Gastroesophageal sphincter (tissue), 4 donors: Measurements from ENCODE around the gene FIGLA. TPM values are rescaled to one million over a fixed set of nuclear protein-coding genes. Genes with fewer than 3 reads are reported as not detected.

Experiments used
- ATAC-seq: fragments of 150-250 bp; one replicate; pipeline ENCODE4 v1.9.1; 2016; ENCODE audit warnings: mild to moderate bottlenecking, moderate library complexity
- H3K27ac ChIP-seq, 4 donors: fragments of 200-600 bp; sonication (generic) in 3 of 4; 1 replicate in 3 of 4; 2 replicates in 1 of 4; pipeline ENCODE4 v1.5.1; 2016 to 2019
- H3K27me3 ChIP-seq: fragments of 200-600 bp; sonication (generic); one replicate; pipeline ENCODE4 v1.5.1; 2019
- H3K36me3 ChIP-seq, 2 donors: fragments of 200-600 bp; sonication (generic); one replicate each; pipeline ENCODE4 v1.5.1; 2019; ENCODE audit warnings: control low read depth in 1 of 2
- H3K4me1 ChIP-seq, 3 donors: fragments of 200-600 bp; sonication (generic); 1 replicate in 2 of 3; 2 replicates in 1 of 3; pipeline ENCODE4 v1.5.1; 2016 to 2019; ENCODE audit warnings: control low read depth in 2 of 3
- H3K4me3 ChIP-seq, 2 donors: fragments of 200-600 bp; sonication (generic); one replicate each; pipeline ENCODE4 v1.5.1; 2019; ENCODE audit warnings: mild to moderate bottlenecking in 1 of 2, moderate library complexity in 1 of 2
- H3K9me3 ChIP-seq, 3 donors: fragments of 200-600 bp; sonication (generic); one replicate each; pipeline ENCODE4 v1.5.1; 2017 to 2019; ENCODE audit warnings: control low read depth in 2 of 3
- EP300 ChIP-seq: sonication (generic); formaldehyde crosslinking; IDR thresholded peaks from one replicate; pipeline ENCODE4 v1.6.1; 2017; ENCODE audit warnings: antibody characterized with exemption, mild to moderate bottlenecking
- POLR2A ChIP-seq, 2 donors: fragments of 450-650 bp; IDR thresholded peaks; one replicate each; pipeline ENCODE4 v1.6.1; 2017; ENCODE audit warnings: antibody characterized with exemption in 2 of 2, mild to moderate bottlenecking in 2 of 2, moderate library complexity in 1 of 2
- POLR2AphosphoS5 ChIP-seq: sonication (generic); formaldehyde crosslinking; IDR thresholded peaks from one replicate; pipeline ENCODE4 v1.6.1; 2017; ENCODE audit warnings: antibody characterized with exemption
- WGBS, 2 donors: methylation state at CpG; one replicate each; pipeline ENCODE4 v1.1.5; 2018; ENCODE audit warnings: low coverage in 1 of 2; 5-methylcytosine and 5-hydroxymethylcytosine counted together
- total RNA-seq, 4 donors: library from RNA; depleted of rRNA; stranded (reverse); fragments of >200 nt; gene quantifications; one replicate each; pipeline ENCODE4 v1.1.0, GENCODE V29; 2016
- TF ChIP-seq, protein P1 (sequence below), 4 experiments: fragments of 200-600 bp in 2 of 4; fragments of 450-650 bp in 2 of 4; sonication (generic) in 1 of 4; IDR thresholded peaks; one replicate each; pipeline ENCODE4 v1.5.1; 2017 to 2019; ENCODE audit warnings: antibody characterized with exemption in 4 of 4, mild to moderate bottlenecking in 2 of 4, moderate library complexity in 2 of 4

The FIGLA gene
- total RNA-seq, 4 donors from 2014 or later = not detected

DNA sequence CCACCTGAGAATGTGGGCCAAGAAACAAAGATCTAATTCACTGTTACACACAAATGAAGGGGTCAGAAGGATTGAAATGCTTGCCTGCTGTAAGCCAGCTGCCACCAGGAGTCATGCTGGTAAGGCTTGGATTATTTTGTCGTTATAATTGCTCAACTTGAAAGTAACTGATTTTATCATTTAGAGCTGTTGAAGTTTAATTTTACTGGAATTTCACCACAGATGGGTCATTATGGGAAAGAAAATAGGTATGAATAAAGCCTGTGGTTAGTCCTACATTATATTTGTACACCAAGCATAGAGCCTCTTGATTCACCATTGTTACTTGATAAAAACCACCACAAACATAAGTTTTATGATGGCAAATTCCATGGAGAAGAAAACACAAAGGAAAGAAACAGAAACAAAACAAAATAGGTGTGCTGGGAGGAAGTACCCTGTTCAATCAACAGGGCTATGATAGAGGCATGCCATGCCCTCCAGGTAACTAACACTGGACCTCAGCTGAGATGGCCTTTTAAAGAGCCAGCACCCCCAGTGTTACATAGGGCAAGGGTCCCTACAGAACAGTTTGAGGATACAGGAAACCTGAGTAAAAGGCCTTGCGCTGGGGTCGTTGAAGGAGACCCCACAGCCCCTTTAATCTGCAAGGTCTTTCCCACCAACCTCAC is 27.0 kb upstream of the FIGLA start:
- TF ChIP-seq POLR2A (IDR thresholded peaks at IDR 0.05) (no peak), POLR2AphosphoS5 (no peak), EP300 (no peak)
- TF ChIP-seq, protein P1, sequence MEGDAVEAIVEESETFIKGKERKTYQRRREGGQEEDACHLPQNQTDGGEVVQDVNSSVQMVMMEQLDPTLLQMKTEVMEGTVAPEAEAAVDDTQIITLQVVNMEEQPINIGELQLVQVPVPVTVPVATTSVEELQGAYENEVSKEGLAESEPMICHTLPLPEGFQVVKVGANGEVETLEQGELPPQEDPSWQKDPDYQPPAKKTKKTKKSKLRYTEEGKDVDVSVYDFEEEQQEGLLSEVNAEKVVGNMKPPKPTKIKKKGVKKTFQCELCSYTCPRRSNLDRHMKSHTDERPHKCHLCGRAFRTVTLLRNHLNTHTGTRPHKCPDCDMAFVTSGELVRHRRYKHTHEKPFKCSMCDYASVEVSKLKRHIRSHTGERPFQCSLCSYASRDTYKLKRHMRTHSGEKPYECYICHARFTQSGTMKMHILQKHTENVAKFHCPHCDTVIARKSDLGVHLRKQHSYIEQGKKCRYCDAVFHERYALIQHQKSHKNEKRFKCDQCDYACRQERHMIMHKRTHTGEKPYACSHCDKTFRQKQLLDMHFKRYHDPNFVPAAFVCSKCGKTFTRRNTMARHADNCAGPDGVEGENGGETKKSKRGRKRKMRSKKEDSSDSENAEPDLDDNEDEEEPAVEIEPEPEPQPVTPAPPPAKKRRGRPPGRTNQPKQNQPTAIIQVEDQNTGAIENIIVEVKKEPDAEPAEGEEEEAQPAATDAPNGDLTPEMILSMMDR (IDR thresholded peaks at IDR 0.05) = no peak
- no peaks in the 10 kb centered on the region for H3K9me3 ChIP-seq
- H3K27ac ChIP-seq = no peak overlapping the region
- H3K4me1 ChIP-seq = no peaks in the 10 kb centered on the region
- no peaks in the 10 kb centered on the region for H3K36me3 ChIP-seq
- H3K4me3 ChIP-seq = no peak overlapping the region
- no peak for ATAC-seq
- 75 to 100% methylated on average over 3 of the region's 3 CpGs for WGBS, 2 donors
- H3K27me3 ChIP-seq = peaks cover 45% of the 10 kb centered on the region

DNA sequence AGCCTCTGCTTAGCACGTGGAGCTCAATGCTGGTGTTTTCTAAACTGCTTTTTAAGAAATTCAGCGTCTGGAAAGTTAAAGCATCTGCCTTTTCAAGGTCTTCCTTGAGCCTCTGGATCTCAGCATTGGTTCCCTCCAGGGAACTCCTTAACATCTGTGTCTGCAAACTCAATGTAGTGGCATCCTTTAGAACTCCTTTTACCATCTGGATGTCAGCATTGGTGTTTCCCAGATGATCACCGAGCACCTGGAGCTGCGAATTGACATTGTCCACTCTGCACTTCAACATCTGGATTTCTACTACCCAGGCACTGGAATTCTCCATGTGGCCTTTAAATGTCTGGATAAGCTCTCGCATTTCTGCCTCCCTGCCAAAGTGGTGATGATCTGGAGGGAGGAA is 26.3 kb upstream of the FIGLA start:
- no peak for ATAC-seq

DNA sequence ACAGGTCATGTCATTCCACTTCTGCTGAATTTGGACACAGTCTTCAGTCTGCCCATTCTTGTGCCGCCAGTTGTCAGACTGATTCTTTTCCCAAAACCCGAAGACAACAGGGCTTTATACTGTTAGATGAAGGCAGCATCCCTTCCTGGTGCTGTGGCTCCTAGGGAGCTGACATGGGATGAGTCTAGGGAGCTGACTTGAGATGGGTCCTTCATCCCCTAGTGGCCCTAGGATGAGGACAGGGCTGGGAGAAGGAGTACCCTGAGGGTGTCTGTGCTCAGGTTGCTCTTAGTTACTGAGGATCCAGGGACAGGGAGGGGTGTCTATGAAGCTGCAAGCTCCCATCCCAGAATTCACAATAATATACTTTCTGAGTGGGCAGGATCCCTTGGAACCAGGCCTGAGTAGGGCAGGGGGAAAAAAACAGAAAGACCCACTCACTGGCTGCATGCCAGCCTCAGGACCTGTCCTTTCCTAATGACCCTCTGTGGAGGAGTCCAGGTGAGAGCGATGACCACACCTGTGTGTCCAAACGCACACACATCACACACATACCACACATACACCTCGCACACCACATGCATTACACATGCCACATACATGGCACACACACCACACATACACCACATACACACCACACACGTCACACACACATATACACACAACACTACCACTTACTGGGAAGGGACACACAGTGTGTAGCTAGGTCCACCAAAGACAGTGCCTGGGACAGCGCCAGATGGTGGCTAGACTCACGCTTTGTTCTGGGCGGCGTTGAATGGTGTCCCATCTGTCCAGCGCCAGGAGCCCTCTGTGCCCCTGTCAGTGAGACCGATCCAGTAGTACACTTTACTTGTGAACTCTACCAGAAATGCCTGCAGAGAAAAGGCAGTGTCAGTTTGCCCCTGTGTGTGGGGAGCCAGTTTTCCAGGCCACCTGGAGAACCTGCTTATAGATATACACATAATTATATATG is 18.8 kb upstream of the FIGLA start:
- TF ChIP-seq EP300 (no peak), POLR2AphosphoS5 (no peak), POLR2A (IDR thresholded peaks at IDR 0.05) (no peak)
- TF ChIP-seq, protein P1 (IDR thresholded peaks at IDR 0.05) = no peak

More for the DNA sequence above, 26.3 kb upstream of the FIGLA start:
- Histone ChIP-seq H3K36me3 (no peaks in the 10 kb centered on the region), H3K9me3 (no peaks in the 10 kb centered on the region), H3K4me3 (no peak overlapping the region), H3K4me1 (no peaks in the 10 kb centered on the region), H3K27ac (no peak overlapping the region), H3K27me3 (peaks cover 45% of the 10 kb centered on the region)
- 67 to 73% methylated on average over 1 to 4 of the region's 5 CpGs for WGBS, 2 donors
- TF ChIP-seq POLR2AphosphoS5 (no peak), EP300 (no peak), POLR2A (IDR thresholded peaks at IDR 0.05) (no peak)
- TF ChIP-seq, protein P1 (IDR thresholded peaks at IDR 0.05) = no peak

DNA sequence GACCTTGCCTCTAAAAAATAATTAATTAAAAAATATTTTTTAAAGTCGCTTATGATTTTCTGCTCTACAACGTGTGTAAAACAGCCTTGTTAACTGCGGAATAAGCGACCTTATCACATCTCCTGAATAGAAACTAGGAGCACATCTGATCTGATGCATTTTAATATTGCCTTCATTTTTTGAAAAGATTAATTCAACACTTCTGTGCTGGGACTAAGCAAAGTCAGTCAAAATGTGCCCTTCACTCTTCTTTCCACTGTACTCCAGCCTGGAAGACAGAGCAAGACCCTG is 17.3 kb upstream of the FIGLA start:
- peaks cover 11% of the 10 kb centered on the region for H3K27me3 ChIP-seq
- TF ChIP-seq, protein P1 (IDR thresholded peaks at IDR 0.05) = no peak
- no peak for TF ChIP-seq EP300
- TF ChIP-seq POLR2A (IDR thresholded peaks at IDR 0.05) = no peak
- TF ChIP-seq POLR2AphosphoS5 = no peak
- H3K4me1 ChIP-seq = no peaks in the 10 kb centered on the region
- WGBS, 2 donors = 85 to 95% methylated on average over 4 of the region's 4 CpGs
- no peak overlapping the region for H3K4me3 ChIP-seq
- no peak overlapping the region for H3K27ac ChIP-seq
- H3K36me3 ChIP-seq = no peaks in the 10 kb centered on the region
- no peaks in the 10 kb centered on the region for H3K9me3 ChIP-seq
- ATAC-seq = no peak

More for the DNA sequence above, 18.8 kb upstream of the FIGLA start:
- Histone ChIP-seq H3K36me3 (no peaks in the 10 kb centered on the region), H3K4me1 (no peaks in the 10 kb centered on the region), H3K27ac (no peak overlapping the region), H3K4me3 (no peak overlapping the region), H3K27me3 (peaks cover 11% of the 10 kb centered on the region), H3K9me3 (no peaks in the 10 kb centered on the region)
- ATAC-seq = no peak
- 85 to 88% methylated on average over 5 to 10 of the region's 12 CpGs for WGBS, 2 donors
